Endodermal cell (in vitro differentiated cells): ENCODE data around the gene NOS3. TPM values are rescaled to one million over a fixed set of nuclear protein-coding genes. Genes with fewer than 3 reads are reported as not detected.

Source experiments
- DNase-seq: peaks from one replicate; pipeline ENCODE4 v3.0.0-alpha.2; 2017
- H3K27ac ChIP-seq: 2 replicates; pipeline ENCODE4 v1.5.1; 2013; ENCODE audit warnings: mild to moderate bottlenecking, low read depth, low read length, moderate library complexity
- H3K27me3 ChIP-seq: 2 replicates; pipeline ENCODE4 v1.6.1; 2013; ENCODE audit warnings: mild to moderate bottlenecking, low read length, moderate library complexity; ENCODE audit not compliant: insufficient read depth, control insufficient read depth, poor library complexity, severe bottlenecking
- H3K36me3 ChIP-seq: 2 replicates; pipeline ENCODE4 v1.7.0; 2013; ENCODE audit warnings: mild to moderate bottlenecking, low read length, moderate library complexity; ENCODE audit not compliant: control insufficient read depth, insufficient read depth
- H3K4me1 ChIP-seq: one replicate; pipeline ENCODE4 v1.7.0; 2013; ENCODE audit warnings: low read length; ENCODE audit not compliant: control insufficient read depth, insufficient read depth
- H3K4me3 ChIP-seq: 2 replicates; pipeline ENCODE4 v1.5.1; 2013; ENCODE audit warnings: mild to moderate bottlenecking, low read length, moderate library complexity
- H3K9ac ChIP-seq: 2 replicates; pipeline ENCODE4 v1.6.1; 2013; ENCODE audit warnings: mild to moderate bottlenecking, low read length, moderate library complexity; ENCODE audit not compliant: poor library complexity, severe bottlenecking; ENCODE audit errors: extremely low read depth
- H3K9me3 ChIP-seq: 2 replicates; pipeline ENCODE4 v1.6.1; 2013; ENCODE audit warnings: mild to moderate bottlenecking, low read length, moderate library complexity; ENCODE audit not compliant: control insufficient read depth
- H3K27ac Mint-ChIP-seq: 2 replicates; pipeline ENCODE4 v1.8.0; 2020; ENCODE audit warnings: mixed read lengths
- H3K27me3 Mint-ChIP-seq: 2 replicates; pipeline ENCODE4 v1.8.0; 2021; ENCODE audit warnings: mild to moderate bottlenecking, mixed read lengths; ENCODE audit not compliant: insufficient read depth
- H3K36me3 Mint-ChIP-seq: 2 replicates; pipeline ENCODE4 v1.8.0; 2020; ENCODE audit warnings: low read depth, mixed read lengths
- H3K4me1 Mint-ChIP-seq: 2 replicates; pipeline ENCODE4 v1.8.0; 2020; ENCODE audit warnings: mixed read lengths
- H3K4me3 Mint-ChIP-seq: 2 replicates; pipeline ENCODE4 v1.8.0; 2020; ENCODE audit warnings: mild to moderate bottlenecking, moderate library complexity, mixed read lengths
- H3K9me3 Mint-ChIP-seq: 2 replicates; pipeline ENCODE4 v1.8.0; 2020; ENCODE audit warnings: mild to moderate bottlenecking, mixed read lengths
- WGBS, 2 experiments: methylation state at CpG; one replicate each; pipeline versions ENCODE4 v1.1.5 to v1.1.7; 2013; ENCODE audit warnings: missing lambda C conversion rate in 2 of 2, mixed read lengths in 1 of 2; ENCODE audit not compliant: insufficient coverage in 1 of 2, insufficient read length in 1 of 2; 5-methylcytosine and 5-hydroxymethylcytosine counted together
- total RNA-seq, 2 donors: library from RNA; stranded (reverse); fragmentation: NEBNext Ultra II Directional in 1 of 2; extraction: Animal tissue kit (Norgen Biotek cat#: 25700) in 1 of 2; gene quantifications; 2 replicates in 1 of 2; 3 replicates in 1 of 2; pipeline ENCODE4 v1.2.1, GENCODE V29; 2021
- TF ChIP-seq, protein P1 (sequence below): fragments of 200-600 bp; sonication (generic); conservative IDR thresholded peaks from 2 replicates; pipeline ENCODE4 v1.5.0; 2021; ENCODE audit warnings: antibody characterized with exemption, mild to moderate bottlenecking

Gene NOS3
- total RNA-seq, 2 donors from 2014 or later, result 2.3 to 9.1 TPM

DNA sequence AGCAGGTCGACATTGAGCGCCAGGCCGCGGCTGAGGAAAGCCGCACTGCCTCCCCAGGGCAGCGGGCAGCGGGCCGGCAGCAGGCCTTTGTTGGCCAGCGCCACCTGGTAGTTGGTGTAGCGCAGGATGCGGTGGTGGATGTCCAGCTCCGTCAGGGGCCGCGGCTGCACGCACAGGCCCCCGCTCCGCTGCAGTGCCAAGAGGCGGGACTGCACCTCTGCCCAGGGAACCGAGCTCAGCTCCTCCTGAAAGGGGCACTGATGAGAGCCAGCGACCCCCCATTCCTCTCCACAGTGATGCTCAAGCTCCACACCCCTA is 28.3 kb downstream of the NOS3 start:
- H3K27me3 Mint-ChIP-seq, result peaks cover 89% of the 10 kb centered on the region
- H3K4me3 ChIP-seq, result no peak overlapping the region
- WGBS, 2 experiments, result 57 to 68% methylated on average over 12 to 20 of the region's 20 CpGs
- H3K4me1 Mint-ChIP-seq, result peaks cover 18% of the 10 kb centered on the region
- H3K27ac Mint-ChIP-seq, result no peak overlapping the region
- H3K4me1 ChIP-seq, result no peaks in the 10 kb centered on the region
- H3K36me3 ChIP-seq, result no peaks in the 10 kb centered on the region
- no peak overlapping the region for H3K27ac ChIP-seq
- no peak overlapping the region for H3K4me3 Mint-ChIP-seq
- peaks cover 3% of the 10 kb centered on the region for H3K9me3 Mint-ChIP-seq
- no peaks in the 10 kb centered on the region for H3K9me3 ChIP-seq
- no peak overlapping the region for H3K9ac ChIP-seq
- no peaks in the 10 kb centered on the region for H3K36me3 Mint-ChIP-seq
- DNase-seq, result no peak
- H3K27me3 ChIP-seq, result peaks cover 46% of the 10 kb centered on the region
- TF ChIP-seq, protein P1, sequence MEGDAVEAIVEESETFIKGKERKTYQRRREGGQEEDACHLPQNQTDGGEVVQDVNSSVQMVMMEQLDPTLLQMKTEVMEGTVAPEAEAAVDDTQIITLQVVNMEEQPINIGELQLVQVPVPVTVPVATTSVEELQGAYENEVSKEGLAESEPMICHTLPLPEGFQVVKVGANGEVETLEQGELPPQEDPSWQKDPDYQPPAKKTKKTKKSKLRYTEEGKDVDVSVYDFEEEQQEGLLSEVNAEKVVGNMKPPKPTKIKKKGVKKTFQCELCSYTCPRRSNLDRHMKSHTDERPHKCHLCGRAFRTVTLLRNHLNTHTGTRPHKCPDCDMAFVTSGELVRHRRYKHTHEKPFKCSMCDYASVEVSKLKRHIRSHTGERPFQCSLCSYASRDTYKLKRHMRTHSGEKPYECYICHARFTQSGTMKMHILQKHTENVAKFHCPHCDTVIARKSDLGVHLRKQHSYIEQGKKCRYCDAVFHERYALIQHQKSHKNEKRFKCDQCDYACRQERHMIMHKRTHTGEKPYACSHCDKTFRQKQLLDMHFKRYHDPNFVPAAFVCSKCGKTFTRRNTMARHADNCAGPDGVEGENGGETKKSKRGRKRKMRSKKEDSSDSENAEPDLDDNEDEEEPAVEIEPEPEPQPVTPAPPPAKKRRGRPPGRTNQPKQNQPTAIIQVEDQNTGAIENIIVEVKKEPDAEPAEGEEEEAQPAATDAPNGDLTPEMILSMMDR, result no peak

DNA sequence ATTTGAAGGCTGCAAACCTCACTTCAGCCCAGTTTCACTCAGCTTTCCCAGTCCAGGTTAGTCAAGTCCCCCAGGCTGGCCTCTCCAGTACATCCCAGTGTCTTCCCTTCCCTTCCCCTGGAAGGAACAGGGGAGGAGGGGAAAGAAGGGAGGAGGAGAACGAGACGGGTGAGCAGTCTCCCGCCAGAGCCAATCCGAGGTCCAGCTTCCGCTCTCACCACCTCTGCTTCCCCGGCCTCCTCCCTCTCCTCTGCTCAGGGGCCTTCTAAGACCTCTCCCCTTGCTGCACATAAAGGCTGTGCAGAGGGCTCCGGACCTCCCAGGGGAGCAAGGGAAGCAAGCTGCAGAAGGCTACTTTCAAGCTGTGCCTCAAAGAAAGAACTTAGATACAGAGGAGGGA is 29.4 kb downstream of the NOS3 start:
- TF ChIP-seq, protein P1, result no peak
- no peaks in the 10 kb centered on the region for H3K36me3 ChIP-seq
- peaks cover 3% of the 10 kb centered on the region for H3K9me3 Mint-ChIP-seq
- H3K4me3 ChIP-seq, result no peak overlapping the region
- H3K4me1 Mint-ChIP-seq, result peaks cover 21% of the 10 kb centered on the region
- WGBS, 2 experiments, result 56 to 57% methylated on average over 3 to 6 of the region's 7 CpGs
- H3K4me1 ChIP-seq, result no peaks in the 10 kb centered on the region
- H3K36me3 Mint-ChIP-seq, result no peaks in the 10 kb centered on the region
- H3K27ac Mint-ChIP-seq, result no peak overlapping the region
- H3K4me3 Mint-ChIP-seq, result no peak overlapping the region
- H3K27ac ChIP-seq, result peak overlapping the region; percentile 61
- H3K9me3 ChIP-seq, result no peaks in the 10 kb centered on the region
- peak; percentile 77 for DNase-seq
- H3K27me3 ChIP-seq, result peaks cover 46% of the 10 kb centered on the region
- H3K27me3 Mint-ChIP-seq, result peaks cover 88% of the 10 kb centered on the region
- H3K9ac ChIP-seq, result no peak overlapping the region

DNA sequence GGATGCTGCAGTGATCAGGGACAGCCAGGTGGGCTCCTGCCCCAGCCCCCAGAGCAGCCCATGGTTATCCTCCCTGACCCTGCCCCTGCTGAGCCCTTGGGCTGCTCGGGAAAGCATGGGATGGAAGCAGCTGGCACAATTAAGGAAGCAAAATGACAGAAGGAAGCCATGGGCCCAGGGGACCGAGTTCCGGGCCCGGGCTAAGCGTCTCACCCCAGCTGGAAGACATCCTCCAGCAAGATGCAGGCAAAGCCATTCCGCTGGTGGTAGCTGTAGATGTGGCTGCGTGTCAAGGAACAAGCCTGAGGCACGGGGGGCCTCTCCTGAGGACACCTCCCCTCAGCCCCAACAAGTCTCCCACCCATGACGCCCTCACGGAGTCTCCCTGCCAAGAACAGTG is 32.4 kb downstream of the NOS3 start:
- peaks cover 66% of the 10 kb centered on the region for H3K27me3 Mint-ChIP-seq
- Histone ChIP-seq H3K36me3 (no peaks in the 10 kb centered on the region), H3K27me3 (peaks cover 29% of the 10 kb centered on the region), H3K27ac (no peak overlapping the region), H3K4me3 (no peak overlapping the region), H3K9ac (no peak overlapping the region), H3K9me3 (no peaks in the 10 kb centered on the region), H3K4me1 (peaks cover 9% of the 10 kb centered on the region)
- TF ChIP-seq, protein P1, result no peak
- no peak overlapping the region for H3K4me3 Mint-ChIP-seq
- H3K4me1 Mint-ChIP-seq, result peaks cover 35% of the 10 kb centered on the region
- no peaks in the 10 kb centered on the region for H3K36me3 Mint-ChIP-seq
- H3K27ac Mint-ChIP-seq, result no peak overlapping the region
- DNase-seq, result no peak
- WGBS, 2 experiments, result 88 to 89% methylated on average over 6 to 10 of the region's 10 CpGs
- H3K9me3 Mint-ChIP-seq, result peaks cover 3% of the 10 kb centered on the region
